22Rv1 (cell line): ENCODE results near the gene B3GAT3.

Experiments used
- ZFX ChIP-seq: fragments of 450-650 bp; IDR thresholded peaks from 2 replicates; pipeline ENCODE4 v1.6.1; 2017; ENCODE audit warnings: antibody characterized with exemption, borderline replicate concordance
- TF ChIP-seq, protein P1 (sequence below): fragments of 450-650 bp; IDR thresholded peaks from 2 replicates; pipeline ENCODE4 v1.5.1; 2017; ENCODE audit warnings: mild to moderate bottlenecking

- TF ChIP-seq ZFX, result no peak
- TF ChIP-seq, protein P1, sequence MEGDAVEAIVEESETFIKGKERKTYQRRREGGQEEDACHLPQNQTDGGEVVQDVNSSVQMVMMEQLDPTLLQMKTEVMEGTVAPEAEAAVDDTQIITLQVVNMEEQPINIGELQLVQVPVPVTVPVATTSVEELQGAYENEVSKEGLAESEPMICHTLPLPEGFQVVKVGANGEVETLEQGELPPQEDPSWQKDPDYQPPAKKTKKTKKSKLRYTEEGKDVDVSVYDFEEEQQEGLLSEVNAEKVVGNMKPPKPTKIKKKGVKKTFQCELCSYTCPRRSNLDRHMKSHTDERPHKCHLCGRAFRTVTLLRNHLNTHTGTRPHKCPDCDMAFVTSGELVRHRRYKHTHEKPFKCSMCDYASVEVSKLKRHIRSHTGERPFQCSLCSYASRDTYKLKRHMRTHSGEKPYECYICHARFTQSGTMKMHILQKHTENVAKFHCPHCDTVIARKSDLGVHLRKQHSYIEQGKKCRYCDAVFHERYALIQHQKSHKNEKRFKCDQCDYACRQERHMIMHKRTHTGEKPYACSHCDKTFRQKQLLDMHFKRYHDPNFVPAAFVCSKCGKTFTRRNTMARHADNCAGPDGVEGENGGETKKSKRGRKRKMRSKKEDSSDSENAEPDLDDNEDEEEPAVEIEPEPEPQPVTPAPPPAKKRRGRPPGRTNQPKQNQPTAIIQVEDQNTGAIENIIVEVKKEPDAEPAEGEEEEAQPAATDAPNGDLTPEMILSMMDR, result no peak
Measured at GRCh38 chr11:62578541-62578940, 43.2 kb downstream of the B3GAT3 start.
